Adrenal gland (tissue), 5 donors: ENCODE results near the gene SMAD3.

Experiments used
- CTCF ChIP-seq, 6 experiments: fragments of 450-650 bp in 4 of 6; fragments of 200-600 bp in 2 of 6; sonication (generic) in 1 of 6; IDR thresholded peaks; 1 replicate in 5 of 6; 2 replicates in 1 of 6; pipeline versions ENCODE4 v1.5.1 to v1.8.0; 2016 to 2021; ENCODE audit warnings: antibody characterized with exemption in 6 of 6, mild to moderate bottlenecking in 2 of 6, moderate library complexity in 1 of 6
- POLR2A ChIP-seq, 2 donors: fragments of 450-650 bp; IDR thresholded peaks; one replicate each; pipeline ENCODE4 v1.6.1; 2017; ENCODE audit warnings: antibody characterized with exemption in 2 of 2, mild to moderate bottlenecking in 2 of 2, moderate library complexity in 1 of 2
- donor health status: DM: no; HTN: no; CAD: no.

GRCh38 chr15:67168694-67169093 lies 103.3 kb downstream of the SMAD3 start:
- TF ChIP-seq CTCF (IDR thresholded peaks at IDR 0.05) (no peak), POLR2A (IDR thresholded peaks at IDR 0.05) (no peak)
